ENCODE data around the gene AP5S1.

DNA sequence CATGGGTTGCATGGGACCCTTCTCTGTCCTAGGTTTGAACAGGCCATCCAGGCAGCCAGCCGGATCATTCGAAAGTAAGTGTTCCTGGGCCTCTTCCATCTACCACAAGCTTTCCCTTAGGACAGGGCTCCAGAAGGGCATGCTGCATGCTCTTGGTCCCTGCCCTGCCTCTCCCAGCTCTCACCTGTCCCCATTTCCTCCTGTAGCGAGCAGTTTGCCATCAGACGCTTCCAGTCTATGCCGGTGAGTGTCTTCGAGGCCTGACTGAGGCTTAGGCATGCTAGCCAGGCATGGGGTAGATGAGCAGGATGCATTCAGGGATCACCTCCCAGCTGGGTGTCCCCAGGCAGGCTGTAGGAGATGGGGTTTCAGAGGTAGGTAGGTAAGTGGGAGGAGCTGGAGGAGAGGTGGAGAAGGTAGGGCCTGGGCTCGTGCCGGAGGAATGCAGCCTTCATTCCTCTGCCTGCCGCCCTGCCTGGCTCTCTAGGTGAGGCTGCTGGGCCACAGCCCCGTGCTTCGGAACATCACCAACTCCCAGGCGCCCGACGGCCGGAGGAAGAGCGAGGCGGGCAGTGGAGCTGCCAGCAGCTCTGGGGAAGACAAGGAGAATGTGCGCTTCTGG, 20.0 kb upstream of the AP5S1 start:
- TF ChIP-seq, protein P1, sequence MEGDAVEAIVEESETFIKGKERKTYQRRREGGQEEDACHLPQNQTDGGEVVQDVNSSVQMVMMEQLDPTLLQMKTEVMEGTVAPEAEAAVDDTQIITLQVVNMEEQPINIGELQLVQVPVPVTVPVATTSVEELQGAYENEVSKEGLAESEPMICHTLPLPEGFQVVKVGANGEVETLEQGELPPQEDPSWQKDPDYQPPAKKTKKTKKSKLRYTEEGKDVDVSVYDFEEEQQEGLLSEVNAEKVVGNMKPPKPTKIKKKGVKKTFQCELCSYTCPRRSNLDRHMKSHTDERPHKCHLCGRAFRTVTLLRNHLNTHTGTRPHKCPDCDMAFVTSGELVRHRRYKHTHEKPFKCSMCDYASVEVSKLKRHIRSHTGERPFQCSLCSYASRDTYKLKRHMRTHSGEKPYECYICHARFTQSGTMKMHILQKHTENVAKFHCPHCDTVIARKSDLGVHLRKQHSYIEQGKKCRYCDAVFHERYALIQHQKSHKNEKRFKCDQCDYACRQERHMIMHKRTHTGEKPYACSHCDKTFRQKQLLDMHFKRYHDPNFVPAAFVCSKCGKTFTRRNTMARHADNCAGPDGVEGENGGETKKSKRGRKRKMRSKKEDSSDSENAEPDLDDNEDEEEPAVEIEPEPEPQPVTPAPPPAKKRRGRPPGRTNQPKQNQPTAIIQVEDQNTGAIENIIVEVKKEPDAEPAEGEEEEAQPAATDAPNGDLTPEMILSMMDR (IDR thresholded peaks at IDR 0.05): no peak
- TF ChIP-seq POLR2A (IDR thresholded peaks at IDR 0.05): no peak

All from body of pancreas (tissue), 4 donors.